HG03066 (cell line): ENCODE measurements around the gene TTLL3.
"Not testable (repeated sequence)": the region's sequence is repeated elsewhere in the genome, so short reads cannot be mapped to it uniquely, and the experiment has no call there.

Experiments
- ATAC-seq: cut with Tn5 transposase; IDR thresholded peaks from one replicate; pipeline ENCODE4 v1.9.1; 2021; ENCODE audit warnings: low read depth; ENCODE audit not compliant: unreplicated experiment

The TTLL3 gene

DNA sequence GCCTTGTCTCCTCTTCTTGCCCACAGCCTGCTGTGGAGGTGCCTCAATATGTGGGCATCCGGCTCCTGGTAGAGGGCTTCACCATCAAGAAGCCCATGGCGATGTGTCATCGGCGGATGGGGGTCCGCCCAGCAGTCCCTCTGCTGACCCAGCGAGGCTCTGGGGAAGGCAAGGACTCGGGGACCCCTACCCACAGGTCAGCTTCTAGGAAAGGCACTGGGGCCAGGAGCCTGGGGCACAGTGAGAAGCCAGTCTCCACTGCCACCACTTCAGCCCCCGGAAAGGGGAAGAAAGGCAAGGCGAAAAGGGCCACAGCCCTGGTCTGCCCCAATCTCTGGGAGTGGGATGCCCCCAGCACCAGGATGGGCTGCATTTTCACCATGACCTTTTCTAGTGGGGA is 23.0 kb downstream of the TTLL3 start:
- ATAC-seq: no peak

DNA sequence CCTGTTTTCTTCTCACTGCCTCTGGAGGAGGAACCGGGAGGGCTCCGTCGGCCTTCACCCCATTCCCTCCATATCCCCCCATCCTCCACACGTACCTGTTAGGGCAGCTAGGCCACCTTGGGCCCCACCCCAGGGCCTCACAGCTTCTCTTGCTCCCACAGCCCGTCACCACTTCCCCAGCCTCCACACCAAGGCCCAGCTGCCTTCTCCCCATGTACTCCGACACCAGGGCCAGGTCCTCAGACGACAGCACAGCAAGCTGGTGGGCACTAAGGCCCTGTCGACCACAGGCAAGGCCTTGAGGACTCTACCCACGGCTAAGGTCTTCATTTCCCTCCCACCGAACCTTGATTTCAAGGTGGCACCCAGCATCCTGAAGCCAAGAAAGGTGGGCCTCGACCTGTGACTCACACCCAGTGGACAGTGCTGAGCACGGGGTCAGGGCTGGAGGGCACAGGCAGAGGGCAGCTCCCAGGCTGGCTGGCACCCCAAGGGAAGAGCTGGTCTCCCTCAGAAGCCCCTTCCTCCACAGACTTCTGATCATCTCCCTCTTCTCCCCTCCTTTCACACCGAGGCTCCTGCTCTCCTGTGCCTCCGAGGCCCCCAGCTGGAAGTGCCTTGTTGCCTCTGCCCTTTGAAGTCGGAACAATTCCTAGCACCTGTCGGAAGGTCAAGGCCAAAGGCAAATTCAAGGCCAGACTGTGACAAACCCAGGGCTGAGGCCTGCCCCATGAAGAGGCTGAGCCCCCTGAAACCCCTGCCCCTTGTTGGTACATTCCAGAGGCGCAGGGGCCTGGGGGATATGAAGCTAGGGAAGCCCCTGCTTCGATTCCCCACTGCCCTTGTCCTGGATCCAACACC is 24.7 kb downstream of the TTLL3 start:
- ATAC-seq: no peak

DNA sequence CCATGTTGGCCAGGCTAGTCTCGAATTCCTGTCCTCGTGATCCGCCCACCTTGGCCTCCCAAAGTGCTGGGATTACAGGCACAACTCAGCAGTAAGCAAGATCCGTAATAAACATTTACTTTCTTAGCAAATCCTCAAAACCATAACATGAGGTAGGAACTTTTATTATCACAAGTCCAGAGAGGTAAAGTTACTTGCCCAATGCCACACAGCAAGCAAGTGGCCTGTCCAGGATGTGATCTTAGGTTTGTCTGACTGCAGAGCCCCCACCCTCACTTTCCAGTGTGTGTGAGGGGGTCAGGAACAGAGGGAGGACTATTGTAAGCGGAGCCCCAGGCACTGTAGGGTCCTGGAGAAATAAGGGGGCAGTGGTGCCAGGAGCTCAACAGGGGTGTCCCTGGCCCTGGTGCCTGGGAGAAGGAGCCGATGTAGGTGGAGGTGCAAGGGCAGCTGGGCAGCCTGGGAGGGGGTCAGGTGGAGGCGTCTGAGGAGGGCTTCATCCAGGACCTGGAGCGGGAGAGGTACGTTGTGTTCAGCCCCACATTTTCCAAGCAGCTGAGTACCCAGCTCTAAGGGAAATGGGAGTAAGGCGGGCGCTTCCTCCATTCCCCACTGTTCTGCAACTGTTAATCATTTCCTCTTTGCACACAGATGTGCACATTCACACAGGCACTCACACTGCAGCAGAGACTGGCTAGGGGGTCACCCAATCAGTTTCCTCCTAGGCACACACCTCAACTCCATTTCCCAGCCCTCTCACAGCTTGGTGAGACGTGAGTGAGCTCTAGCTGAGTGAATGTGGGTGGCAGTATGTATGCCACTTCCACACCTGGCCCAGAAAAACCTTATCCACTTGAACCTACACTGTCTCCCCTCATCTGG is 27.9 kb downstream of the TTLL3 start:
- no peak for ATAC-seq

DNA sequence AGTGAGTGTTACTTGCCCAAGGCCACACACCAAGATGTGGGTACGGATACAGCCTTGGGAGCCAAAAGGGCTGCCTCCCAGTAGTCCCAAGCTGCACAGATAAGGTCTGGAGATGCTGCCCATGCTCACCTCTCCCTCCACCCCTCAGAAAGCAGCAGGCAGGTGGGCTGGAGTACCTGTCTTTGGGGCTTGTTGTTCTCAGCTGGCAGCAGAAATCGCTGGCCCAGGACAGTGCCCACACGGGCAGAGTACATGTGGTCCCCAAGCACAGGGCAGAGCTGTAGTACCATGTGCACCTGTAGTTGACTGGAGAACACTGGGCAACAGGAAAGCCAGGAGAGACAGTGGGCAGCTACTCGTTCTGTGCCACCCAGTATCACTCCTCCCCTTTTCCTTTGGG is 28.8 kb downstream of the TTLL3 start:
- ATAC-seq: no peak

DNA sequence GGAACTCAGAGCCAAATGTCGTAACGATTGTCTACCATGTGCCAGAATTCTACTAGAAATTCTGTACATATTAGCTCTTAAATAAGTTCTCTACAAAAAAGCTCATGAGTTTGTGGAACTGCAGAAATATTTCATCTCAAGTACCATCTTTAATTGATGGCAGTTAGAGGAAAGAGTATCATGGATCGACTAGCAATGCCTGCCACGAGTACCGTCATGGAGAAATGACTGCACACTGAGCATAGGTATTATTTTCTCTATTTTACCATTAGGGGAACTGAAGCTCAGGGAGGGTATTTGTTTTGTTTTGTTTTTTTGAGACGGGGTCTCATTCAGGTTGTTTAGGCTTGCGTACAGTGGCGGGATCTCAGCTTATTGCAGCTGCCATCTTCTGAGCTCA is 31.0 kb downstream of the TTLL3 start:
- no peak for ATAC-seq

DNA sequence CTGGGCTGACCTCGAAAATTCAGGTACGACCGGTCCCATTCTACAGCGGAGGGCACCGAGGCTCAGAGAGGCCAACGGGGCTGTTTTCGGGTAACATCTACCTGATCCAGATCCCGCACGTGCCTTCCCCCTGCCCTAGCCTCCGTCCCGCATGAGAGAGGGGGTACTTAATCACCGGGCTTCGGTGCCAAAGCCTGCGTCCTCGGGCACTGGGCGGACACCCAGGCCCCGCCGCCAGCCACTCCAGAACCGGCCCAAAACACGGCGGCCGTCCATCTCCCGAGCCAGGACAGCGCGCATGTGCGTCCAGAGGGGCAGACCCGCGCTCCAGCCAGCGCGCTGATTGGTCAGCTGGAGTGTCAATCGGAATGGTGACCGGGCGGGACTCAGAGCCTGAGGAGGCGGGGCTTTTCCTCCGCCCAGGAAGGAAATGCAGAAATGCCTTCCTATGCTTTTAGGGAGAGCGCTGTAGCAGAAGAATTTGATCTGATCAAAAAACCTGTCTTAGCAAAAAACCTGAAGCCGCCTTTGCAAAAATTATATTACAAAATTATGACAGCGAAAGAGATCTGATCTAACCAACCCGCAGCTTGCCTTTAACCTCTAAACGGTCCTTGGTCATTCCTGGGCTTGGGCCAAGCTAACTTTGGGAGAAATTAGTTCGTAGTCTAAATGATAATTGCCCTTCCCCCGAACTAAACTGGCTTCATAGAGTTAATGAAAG is 33.8 kb downstream of the TTLL3 start, which contains the start of gene RPUSD3:
RPUSD3 (minus strand) TSS at position 294 of the 724 bp plus-strand sequence; CDS start at position 276, 18 bp downstream.
- ATAC-seq: peak; percentile 99

DNA sequence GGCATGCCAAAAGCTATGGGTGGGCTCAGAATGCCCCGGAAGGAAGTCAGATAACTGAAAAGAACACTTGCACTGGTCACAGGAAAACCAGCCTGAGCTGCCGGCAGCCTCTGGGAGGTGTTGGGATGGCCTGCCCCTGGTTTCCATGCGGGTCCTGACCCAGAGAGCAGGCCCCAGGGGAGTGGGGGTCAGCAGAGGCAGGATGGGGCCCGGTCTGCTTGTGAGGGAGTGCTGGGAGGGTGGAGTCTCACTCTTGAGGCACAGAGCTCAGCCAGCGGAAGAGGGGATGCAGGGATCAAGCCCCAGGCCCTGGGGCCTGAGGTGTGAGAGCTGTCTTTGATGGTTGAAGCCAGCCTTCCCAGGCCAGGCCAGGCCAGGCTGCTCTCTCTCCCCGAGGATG is 36.2 kb downstream of the TTLL3 start:
- no peak for ATAC-seq

DNA sequence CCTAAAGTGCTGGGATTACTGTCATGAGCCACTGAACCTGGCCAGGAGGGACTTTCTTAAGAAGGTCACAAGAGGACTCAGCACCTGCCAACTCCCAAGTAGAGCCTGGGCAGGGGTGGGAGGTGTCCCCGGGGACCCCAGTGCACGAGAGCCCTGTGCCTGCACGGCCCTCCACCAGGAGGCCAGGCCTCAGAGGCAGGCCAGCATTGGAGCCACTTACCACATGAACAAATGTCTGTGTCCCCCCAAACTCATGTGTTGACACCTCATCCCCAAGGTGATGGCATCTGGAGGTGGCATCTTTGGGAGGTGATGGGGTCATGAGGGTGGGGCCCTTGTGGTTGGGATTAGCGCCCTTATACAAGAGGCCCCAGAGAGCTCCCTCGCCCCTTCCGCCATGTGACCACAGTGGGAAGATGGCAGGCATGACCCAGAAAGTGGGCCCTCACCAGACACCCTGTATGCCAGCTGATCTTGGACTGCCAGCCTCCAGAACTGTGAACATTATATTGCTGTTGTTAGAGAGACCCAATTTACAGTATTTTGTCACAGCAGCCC is 36.9 kb downstream of the TTLL3 start:
- ATAC-seq: no peak

DNA sequence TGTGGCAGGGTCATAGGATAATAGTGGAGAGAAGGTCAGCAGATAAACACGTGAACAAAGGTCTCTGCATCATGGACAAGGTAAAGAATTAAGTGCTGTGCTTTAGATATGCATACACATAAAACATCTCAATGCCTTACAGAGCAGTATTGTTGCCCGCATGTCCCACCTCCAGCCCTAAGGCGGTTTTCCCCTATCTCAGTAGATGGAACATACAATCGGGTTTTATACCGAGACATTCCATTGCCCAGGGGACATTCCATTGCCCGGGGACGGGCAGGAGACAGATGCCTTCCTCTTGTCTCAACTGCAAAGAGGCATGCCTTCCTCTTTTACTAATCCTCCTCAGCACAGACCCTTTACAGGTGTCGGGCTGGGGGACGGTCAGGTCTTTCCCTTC is 37.8 kb downstream of the TTLL3 start:
- not testable (repeated sequence) for ATAC-seq

DNA sequence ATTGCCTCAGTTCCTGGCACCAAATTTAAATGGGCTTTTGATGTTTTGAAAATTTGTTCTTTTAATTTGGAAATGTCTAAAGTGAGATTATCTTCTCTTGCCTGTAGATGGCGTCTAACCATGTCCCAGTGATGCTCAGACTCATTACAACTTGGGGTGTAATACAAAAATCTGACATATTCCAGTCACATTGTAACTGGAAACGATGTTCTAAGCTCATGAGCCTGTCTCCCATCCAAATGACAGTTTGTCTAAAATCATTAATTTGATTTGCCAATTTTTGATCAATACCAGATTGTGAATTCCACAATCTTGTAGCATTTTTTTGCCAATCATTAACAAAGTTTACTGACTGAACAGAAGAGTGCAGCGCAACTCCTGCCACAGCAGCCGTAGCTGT is 38.8 kb downstream of the TTLL3 start:
- ATAC-seq: not testable (repeated sequence)

DNA sequence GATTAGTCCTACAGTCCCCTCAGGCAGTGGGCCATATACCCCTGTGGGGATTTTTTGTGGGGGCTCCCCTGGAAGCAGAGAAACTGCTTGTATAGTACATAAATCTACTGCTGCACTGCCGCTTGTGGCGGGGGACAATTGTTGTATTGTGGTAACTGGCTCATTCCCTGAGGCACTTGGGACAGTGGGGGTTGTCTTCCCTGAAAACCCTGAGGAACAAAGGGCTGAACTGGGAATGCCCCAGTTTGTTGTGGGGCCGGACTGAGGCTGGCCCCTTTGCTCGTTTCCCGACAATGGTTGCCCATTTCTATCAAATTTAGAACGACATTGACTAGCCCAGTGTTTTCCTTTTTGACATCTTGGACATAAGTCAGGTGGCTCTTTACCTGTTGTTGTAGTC is 41.3 kb downstream of the TTLL3 start:
- not testable (repeated sequence) for ATAC-seq

DNA sequence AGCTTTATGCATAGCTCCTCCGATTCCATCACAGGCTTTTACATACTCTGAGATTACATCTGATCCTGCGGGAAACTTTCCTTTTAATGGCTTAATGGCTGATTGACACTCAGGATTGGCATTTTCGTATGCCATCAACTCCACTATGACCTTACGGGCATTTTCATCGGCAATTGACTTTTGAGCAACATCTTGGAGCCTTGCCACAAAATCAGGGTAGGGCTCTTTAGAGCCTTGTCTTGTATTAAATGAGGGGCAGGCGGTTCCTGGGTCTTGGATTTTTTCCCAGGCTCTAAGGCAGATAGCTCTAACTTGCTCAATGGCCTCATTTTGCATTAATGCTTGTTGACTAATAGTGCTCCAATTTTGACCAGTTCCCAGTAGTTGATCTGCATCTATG is 41.9 kb downstream of the TTLL3 start:
- ATAC-seq: not testable (repeated sequence)

DNA sequence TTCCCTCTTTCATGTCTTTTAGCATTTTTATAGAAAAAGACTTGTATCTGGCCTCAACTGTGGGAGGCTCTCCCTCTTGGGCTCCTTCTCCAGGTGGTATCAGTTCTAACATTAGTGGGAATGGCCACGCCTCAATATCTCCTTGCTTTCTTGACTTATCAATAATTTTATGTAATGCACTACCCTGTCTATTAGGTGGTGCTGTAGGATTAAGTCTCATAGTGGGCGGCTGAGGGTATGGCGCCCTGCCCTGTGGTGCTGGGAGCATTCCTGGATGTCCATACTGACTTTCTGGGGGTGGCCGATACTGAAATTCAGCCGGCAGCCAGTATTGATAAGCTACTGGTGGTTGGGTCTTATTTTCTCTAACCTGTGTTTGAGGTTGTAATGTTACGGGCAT is 42.5 kb downstream of the TTLL3 start:
- no peak for ATAC-seq

DNA sequence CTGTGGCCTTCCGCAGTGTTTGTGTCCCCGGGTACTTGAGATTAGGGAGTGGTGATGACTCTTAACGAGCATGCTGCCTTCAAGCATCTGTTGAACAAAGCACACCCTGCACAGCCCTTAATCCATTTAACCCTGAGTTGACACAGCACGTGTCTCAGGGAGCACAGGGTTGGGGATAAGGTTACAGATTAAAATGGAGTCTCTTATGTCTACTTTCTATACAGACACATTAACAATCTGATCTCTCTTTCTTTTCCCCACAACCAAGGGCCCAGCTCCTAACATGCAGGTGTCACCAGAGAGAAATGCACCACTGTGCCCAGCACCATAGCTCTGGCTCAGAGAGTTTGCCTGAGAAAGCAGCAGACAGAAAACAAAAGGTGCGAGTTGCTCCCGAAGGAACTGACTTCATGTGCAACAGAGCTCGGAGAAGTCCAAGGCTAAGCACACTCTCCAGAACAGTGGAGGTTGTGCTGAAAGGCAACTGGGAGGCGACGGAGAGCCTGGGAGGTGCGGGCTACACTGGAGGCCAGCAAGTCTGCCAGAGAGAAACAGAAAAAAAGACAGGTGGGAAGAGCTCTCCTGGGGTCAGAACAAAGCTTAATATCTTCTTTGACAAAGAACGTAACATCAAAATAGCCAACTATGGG is 44.4 kb downstream of the TTLL3 start:
- ATAC-seq: not testable (repeated sequence)

DNA sequence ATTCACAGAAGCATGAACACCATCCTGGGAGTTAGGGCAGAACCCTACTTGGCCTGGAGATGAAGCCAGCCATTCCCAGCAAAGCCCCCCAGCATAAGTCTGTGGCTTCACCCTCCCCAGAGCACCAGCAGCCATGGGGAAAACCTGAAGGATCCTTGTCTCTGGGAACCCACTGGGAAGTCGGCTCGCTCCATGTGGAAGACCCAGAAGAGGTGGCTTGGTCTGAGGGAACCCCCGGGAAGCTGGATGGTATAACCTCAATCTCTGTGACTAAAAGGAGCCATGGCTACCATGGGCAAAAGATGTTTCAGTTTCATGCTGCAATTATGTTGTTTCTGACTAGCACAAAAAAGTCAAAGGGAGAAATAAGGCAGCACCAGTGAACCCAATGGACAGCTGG is 45.5 kb downstream of the TTLL3 start:
- no peak for ATAC-seq

DNA sequence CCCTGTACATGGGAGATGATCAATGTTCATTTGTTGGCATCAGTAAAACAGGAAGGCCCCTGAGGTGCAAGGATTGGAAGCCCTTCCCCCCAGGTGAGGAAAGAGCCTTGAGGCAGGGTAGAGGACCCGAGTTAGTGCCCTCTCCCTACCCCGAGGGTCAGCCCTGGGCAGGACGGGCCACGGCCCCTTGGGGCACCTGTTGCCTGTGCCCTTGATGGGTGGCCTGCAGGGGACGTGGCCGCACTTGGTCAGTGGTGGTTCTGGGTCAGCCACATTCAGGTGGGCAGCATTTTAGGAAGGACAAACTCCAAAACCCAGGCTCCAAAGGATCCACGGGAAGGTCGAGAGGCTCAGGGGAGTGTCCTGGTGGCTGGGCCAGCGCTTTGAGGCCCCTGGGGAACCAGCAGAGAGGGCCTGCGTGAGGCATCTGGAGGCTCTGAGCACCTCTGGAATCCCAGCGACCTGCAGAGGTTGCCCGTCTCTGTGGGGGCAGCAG is 49.5 kb downstream of the TTLL3 start:
- no peak for ATAC-seq

DNA sequence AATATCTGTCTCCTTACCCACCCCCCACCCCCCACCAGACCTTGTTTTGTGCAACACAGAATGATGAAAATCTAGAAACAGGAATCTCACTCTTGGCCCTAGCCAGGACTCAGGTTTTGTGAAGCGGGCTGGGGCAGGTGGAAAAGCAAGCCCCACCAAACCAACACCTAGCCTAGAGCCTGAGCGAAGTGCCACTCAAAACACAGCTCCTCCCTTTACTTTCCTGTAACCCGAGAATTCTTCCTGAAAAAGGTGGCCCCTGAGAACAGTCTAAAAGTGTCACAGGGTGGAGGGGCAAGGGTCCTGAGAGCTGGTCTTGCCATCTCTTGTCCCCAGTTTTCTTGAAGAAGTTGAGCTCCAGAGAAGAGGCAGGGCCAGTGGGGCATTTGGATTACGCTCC is 51.1 kb downstream of the TTLL3 start:
- no peak for ATAC-seq

DNA sequence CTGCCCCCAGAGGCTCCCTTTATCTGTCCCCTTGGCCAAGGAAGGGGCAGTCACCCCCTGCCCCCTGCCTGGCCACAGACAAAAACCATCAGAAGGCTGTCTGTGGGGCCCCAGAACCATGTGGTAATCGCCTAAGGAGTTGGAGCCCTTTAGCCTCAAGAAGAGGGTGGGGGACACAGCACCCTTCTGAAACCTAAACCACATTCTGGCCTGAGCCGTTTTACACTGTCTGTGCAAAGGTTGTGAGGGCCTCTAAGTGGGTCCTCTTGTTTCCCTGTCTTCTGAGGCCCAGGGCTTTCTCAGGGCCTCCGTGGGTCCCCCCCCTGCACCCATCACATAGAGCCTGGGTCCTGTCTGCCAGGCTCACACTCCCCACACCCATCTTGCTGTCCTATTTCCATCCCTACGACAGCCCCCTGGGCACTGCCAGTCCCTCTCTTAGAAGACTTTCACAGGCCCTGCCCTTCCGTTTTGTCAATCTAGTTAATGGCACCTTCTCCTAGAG is 51.6 kb downstream of the TTLL3 start:
- ATAC-seq: no peak

DNA sequence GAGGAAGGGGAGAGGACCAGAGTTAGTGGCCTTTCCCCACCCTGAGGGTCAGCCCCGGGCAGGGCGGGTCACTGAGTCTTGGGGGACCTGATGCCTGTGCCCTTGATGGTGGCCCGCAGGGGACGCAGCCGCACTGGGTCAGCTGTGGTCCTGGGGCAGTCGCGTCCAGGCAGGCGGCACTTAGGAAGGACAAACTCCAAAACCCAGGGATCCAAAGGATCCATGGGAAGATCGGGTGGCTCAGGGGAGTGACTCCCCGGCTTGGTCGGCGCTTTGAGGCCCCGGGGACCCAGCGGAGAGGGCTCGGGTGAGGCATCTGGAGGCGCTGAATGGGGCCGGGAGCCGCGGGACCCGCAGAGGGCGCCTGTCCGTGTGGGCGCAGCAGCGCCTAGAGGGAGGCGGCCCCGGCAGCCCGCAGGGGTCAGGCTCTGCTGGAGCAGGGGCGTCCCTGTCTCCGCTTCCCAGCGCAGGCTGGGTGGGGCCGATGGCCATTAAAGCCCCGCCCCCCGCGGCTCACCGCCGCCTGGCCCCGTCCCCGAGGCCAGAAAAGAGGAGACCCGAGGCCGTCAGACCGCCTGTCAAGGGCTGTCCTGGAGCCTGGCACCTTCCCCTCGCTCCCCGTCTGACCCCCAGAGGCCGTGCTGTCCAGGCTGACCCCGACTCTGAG is 52.5 kb downstream of the TTLL3 start:
- ATAC-seq: no peak
